ENCODE results near the gene MAP2K4. TPM values are rescaled to one million over a fixed set of nuclear protein-coding genes. Genes with fewer than 3 reads are reported as not detected.

The MAP2K4 gene
- total RNA-seq, 8 experiments from 2014 or later, result 17.6 to 90.3 (median 33.2) TPM

- no peak overlapping the region for H3K27ac ChIP-seq
- H3K4me3 ChIP-seq, result no peak overlapping the region
- H3K4me1 ChIP-seq (replicated peaks in 1 of 2), result no peaks in the 10 kb centered on the region
- no peak for ATAC-seq (replicated peaks in 6 of 8)
- in situ Hi-C loops (cut with MboI; ENCODE audit: low pct_unique_long_range_greater_than_20kb in 2 of 9, low sequenced_read_pairs in 9 of 9, unreplicated experiment in 9 of 9), result no loop called here
Measured at GRCh38 chr17:12104831-12105230, 84.2 kb downstream of the MAP2K4 start.

DNA sequence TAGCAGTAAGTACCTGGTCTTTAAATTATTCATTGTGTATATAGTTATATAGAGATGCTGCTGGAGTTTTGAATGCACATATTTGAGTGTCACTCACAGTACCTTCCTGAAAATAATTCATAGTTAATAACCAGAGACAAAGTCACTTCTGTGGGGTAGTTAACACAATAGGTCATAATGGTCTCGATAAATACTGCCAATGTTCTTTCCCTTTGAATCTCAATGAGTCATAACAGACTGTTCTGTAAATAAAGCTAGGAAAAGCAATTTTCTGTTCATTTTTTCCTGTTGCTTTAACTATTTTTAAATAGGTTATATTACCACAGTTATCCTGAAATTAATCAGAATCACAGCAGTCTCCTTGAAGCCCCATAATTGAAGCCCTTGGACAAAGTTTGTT is 87.2 kb downstream of the MAP2K4 start:
- no peak for ATAC-seq (replicated peaks in 6 of 8)
- 43 to 100% (median 100%) methylated on average over 1 of the region's 1 CpG; no CpG with 5 or more reads in 3 of the 10 experiments for WGBS, 10 experiments
- H3K27ac ChIP-seq, result no peak overlapping the region
- no peak overlapping the region for H3K4me3 ChIP-seq
- in situ Hi-C loops (cut with MboI; ENCODE audit: low pct_unique_long_range_greater_than_20kb in 2 of 9, low sequenced_read_pairs in 9 of 9, unreplicated experiment in 9 of 9), result no loop called here
- no peaks in the 10 kb centered on the region for H3K4me1 ChIP-seq (replicated peaks in 1 of 2)

GRCh38 chr17:12110906-12111305 is 90.2 kb downstream of the MAP2K4 start:
- in situ Hi-C loops (cut with MboI; ENCODE audit: low pct_unique_long_range_greater_than_20kb in 2 of 9, low sequenced_read_pairs in 9 of 9, unreplicated experiment in 9 of 9), result no loop called here
- 88 to 100% (median 100%) methylated on average over 1 to 2 of the region's 2 CpGs; no CpG with 5 or more reads in 2 of the 10 experiments for WGBS, 10 experiments
- Histone ChIP-seq H3K4me1 (replicated peaks in 1 of 2) (no peaks in the 10 kb centered on the region), H3K27ac (no peak overlapping the region), H3K4me3 (no peak overlapping the region)
- no peak for ATAC-seq (replicated peaks in 6 of 8)

DNA sequence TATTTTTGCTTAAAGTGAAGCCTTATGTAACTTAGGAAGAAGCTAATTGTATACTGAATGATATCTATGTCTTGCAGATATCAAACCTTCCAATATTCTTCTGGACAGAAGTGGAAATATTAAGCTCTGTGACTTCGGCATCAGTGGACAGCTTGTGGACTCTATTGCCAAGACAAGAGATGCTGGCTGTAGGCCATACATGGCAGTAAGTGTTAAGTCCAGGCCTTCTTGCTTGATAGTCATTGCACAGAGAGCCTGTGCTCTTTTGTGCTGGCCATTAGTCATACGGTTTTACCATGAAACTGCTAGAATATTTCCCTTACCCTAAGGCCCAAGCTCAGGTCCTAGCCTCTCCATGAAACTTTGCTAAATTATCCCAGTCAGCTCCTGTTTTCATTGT is 92.5 kb downstream of the MAP2K4 start:
- no peak overlapping the region for H3K4me3 ChIP-seq
- no peak for ATAC-seq (replicated peaks in 6 of 8)
- in situ Hi-C loops (cut with MboI; ENCODE audit: low pct_unique_long_range_greater_than_20kb in 2 of 9, low sequenced_read_pairs in 9 of 9, unreplicated experiment in 9 of 9), result no loop called here
- no peaks in the 10 kb centered on the region for H3K4me1 ChIP-seq (replicated peaks in 1 of 2)
- 83 to 100% (median 98%) methylated on average over 1 to 2 of the region's 2 CpGs; no CpG with 5 or more reads in 2 of the 10 experiments for WGBS, 10 experiments
- H3K27ac ChIP-seq, result no peak overlapping the region

- ATAC-seq (replicated peaks in 6 of 8), result no peak
- 64 to 100% (median 95%) methylated on average over 1 to 3 of the region's 3 CpGs for WGBS, 10 experiments
- no peak overlapping the region for H3K27ac ChIP-seq
- in situ Hi-C loops (cut with MboI; ENCODE audit: low pct_unique_long_range_greater_than_20kb in 2 of 9, low sequenced_read_pairs in 9 of 9, unreplicated experiment in 9 of 9), result no loop called here
- no peaks in the 10 kb centered on the region for H3K4me1 ChIP-seq (replicated peaks in 1 of 2)
- H3K4me3 ChIP-seq, result no peak overlapping the region
Measured at GRCh38 chr17:12114686-12115418, 94.2 kb downstream of the MAP2K4 start.

- Histone ChIP-seq H3K4me3 (no peak overlapping the region), H3K4me1 (replicated peaks in 1 of 2) (no peaks in the 10 kb centered on the region), H3K27ac (no peak overlapping the region)
- in situ Hi-C loops (cut with MboI; ENCODE audit: low pct_unique_long_range_greater_than_20kb in 2 of 9, low sequenced_read_pairs in 9 of 9, unreplicated experiment in 9 of 9), result no loop called here
- ATAC-seq (replicated peaks in 6 of 8), result no peak
Measured at GRCh38 chr17:12116143-12116542, 95.5 kb downstream of the MAP2K4 start.

- Histone ChIP-seq H3K4me1 (replicated peaks in 1 of 2) (no peaks in the 10 kb centered on the region), H3K4me3 (no peak overlapping the region), H3K27ac (no peak overlapping the region)
- no peak for ATAC-seq (replicated peaks in 6 of 8)
- in situ Hi-C loops (cut with MboI; ENCODE audit: low pct_unique_long_range_greater_than_20kb in 2 of 9, low sequenced_read_pairs in 9 of 9, unreplicated experiment in 9 of 9), result no loop called here
- WGBS, 10 experiments, result 68 to 100% (median 93%) methylated on average over 1 to 3 of the region's 3 CpGs
Measured at GRCh38 chr17:12118617-12119016, 97.9 kb downstream of the MAP2K4 start.

GRCh38 chr17:12122075-12122474 is 101.4 kb downstream of the MAP2K4 start:
- H3K4me1 ChIP-seq (replicated peaks in 1 of 2), result no peaks in the 10 kb centered on the region
- no peak overlapping the region for H3K4me3 ChIP-seq
- ATAC-seq (replicated peaks in 6 of 8), result peak in 3 of 8 experiments; percentile 42 to 67 (median 54)
- 21 to 100% (median 70%) methylated on average over 1 to 6 of the region's 6 CpGs for WGBS, 10 experiments
- in situ Hi-C loops (cut with MboI; ENCODE audit: low pct_unique_long_range_greater_than_20kb in 2 of 9, low sequenced_read_pairs in 9 of 9, unreplicated experiment in 9 of 9), result no loop called here
- H3K27ac ChIP-seq, result no peak overlapping the region

DNA sequence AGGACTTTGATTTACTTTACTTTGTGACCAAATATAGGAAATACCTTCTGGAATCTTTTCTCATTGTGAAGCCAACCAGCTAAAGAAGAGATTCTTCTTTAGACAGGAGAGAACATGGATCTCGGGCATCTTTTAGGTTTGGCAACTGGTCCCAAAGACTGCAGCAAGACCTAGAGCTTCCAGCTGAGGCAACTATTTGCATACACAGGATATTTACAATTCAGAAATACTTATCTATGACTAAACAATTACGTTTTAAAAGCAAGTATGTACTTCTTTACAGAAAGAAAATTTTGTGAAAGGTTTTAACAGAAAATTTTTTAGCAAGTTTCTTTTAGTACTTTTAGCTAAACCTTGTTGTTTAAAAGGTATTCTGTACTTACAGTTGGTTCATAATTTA is 106.5 kb downstream of the MAP2K4 start:
- peak in 2 of 8 experiments; percentile 88 to 89 for ATAC-seq (replicated peaks in 6 of 8)
- H3K4me1 ChIP-seq (replicated peaks in 1 of 2), result no peaks in the 10 kb centered on the region
- no peak overlapping the region for H3K27ac ChIP-seq
- in situ Hi-C loops (cut with MboI; ENCODE audit: low pct_unique_long_range_greater_than_20kb in 2 of 9, low sequenced_read_pairs in 9 of 9, unreplicated experiment in 9 of 9), result loop anchor here in 1 of 9 experiments (25.0 kb wide), 1 partner anchor 90 kb away; no protein-coding TSS in a partner anchor
- 0 to 100% (median 71%) methylated on average over 1 to 2 of the region's 2 CpGs; no CpG with 5 or more reads in 1 of the 10 experiments for WGBS, 10 experiments
- H3K4me3 ChIP-seq, result no peak overlapping the region

GRCh38 chr17:12127667-12128066 is 107.0 kb downstream of the MAP2K4 start:
- Histone ChIP-seq H3K4me3 (no peak overlapping the region), H3K27ac (no peak overlapping the region), H3K4me1 (replicated peaks in 1 of 2) (no peaks in the 10 kb centered on the region)
- WGBS, 10 experiments, result 0 to 50% (median 24%) methylated on average over 1 to 2 of the region's 2 CpGs; no CpG with 5 or more reads in 1 of the 10 experiments
- peak in 2 of 8 experiments; percentile 58 to 59 for ATAC-seq (replicated peaks in 6 of 8)
- in situ Hi-C loops (cut with MboI; ENCODE audit: low pct_unique_long_range_greater_than_20kb in 2 of 9, low sequenced_read_pairs in 9 of 9, unreplicated experiment in 9 of 9), result loop anchor here in 1 of 9 experiments (25.0 kb wide), 1 partner anchor 90 kb away; no protein-coding TSS in a partner anchor

- Histone ChIP-seq H3K4me3 (no peak overlapping the region), H3K27ac (no peak overlapping the region), H3K4me1 (replicated peaks in 1 of 2) (no peaks in the 10 kb centered on the region)
- 86 to 100% (median 96%) methylated on average over 2 to 7 of the region's 7 CpGs for WGBS, 10 experiments
- ATAC-seq (replicated peaks in 6 of 8), result no peak
- in situ Hi-C loops (cut with MboI; ENCODE audit: low pct_unique_long_range_greater_than_20kb in 2 of 9, low sequenced_read_pairs in 9 of 9, unreplicated experiment in 9 of 9), result loop anchor here in 1 of 9 experiments (25.0 kb wide), 1 partner anchor 92 kb away; no protein-coding TSS in a partner anchor
Measured at GRCh38 chr17:12128946-12129345, 108.3 kb downstream of the MAP2K4 start.

DNA sequence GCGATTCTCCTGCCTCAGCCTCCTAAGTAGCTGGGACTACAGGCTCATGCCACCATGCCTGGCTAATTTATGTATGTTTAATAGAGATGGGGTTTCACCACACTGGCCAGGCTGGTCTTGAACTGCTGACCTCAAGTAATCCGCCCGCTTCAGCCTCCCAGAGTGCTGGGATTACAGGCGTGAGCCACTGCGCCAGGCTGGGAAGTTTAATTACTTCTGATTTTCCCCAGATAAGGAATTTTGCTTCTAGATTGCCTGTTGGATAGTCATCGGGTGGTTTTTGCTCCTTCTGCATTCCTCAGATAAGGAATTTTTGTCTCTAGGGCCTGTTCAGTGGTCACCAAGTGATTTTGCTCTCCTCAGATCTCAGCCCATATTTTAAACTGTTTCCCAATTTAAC is 112.5 kb downstream of the MAP2K4 start:
- Histone ChIP-seq H3K27ac (no peak overlapping the region), H3K4me3 (no peak overlapping the region), H3K4me1 (replicated peaks in 1 of 2) (no peaks in the 10 kb centered on the region)
- WGBS, 10 experiments, result 88 to 100% (median 100%) methylated on average over 1 to 6 of the region's 6 CpGs; no CpG with 5 or more reads in 3 of the 10 experiments
- no peak for ATAC-seq (replicated peaks in 6 of 8)
- in situ Hi-C loops (cut with MboI; ENCODE audit: low pct_unique_long_range_greater_than_20kb in 2 of 9, low sequenced_read_pairs in 9 of 9, unreplicated experiment in 9 of 9), result loop anchor here in 1 of 9 experiments (25.0 kb wide), 1 partner anchor 96 kb away; no protein-coding TSS in a partner anchor

DNA sequence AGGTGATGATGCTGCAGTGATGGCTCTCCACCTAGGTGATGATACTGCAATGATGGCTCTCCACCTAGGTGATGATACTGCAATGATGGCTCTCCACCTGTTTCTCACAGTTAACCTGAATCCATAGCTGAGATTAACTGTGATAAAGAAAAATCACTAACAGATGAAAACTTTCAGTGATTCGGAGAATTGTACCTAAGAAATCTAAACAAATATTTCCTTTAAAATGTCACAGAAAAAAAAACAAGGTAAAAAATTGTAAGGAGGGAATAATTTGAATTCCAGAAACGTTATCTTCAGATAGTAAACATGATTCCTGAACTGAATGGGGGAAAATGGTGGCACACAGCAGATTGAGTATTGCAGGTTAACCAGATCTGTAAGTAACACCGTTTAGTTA is 113.4 kb downstream of the MAP2K4 start:
- H3K4me1 ChIP-seq (replicated peaks in 1 of 2), result no peaks in the 10 kb centered on the region
- H3K27ac ChIP-seq, result no peak overlapping the region
- ATAC-seq (replicated peaks in 6 of 8), result no peak
- WGBS, 10 experiments, result 68 to 100% (median 80%) methylated on average over 1 to 3 of the region's 3 CpGs
- in situ Hi-C loops (cut with MboI; ENCODE audit: low pct_unique_long_range_greater_than_20kb in 2 of 9, low sequenced_read_pairs in 9 of 9, unreplicated experiment in 9 of 9), result loop anchor here in 1 of 9 experiments (25.0 kb wide), 1 partner anchor 97 kb away; no protein-coding TSS in a partner anchor
- H3K4me3 ChIP-seq, result no peak overlapping the region

- no peak for ATAC-seq (replicated peaks in 6 of 8)
- in situ Hi-C loops (cut with MboI; ENCODE audit: low pct_unique_long_range_greater_than_20kb in 2 of 9, low sequenced_read_pairs in 9 of 9, unreplicated experiment in 9 of 9), result loop anchor here in 1 of 9 experiments (25.0 kb wide), 1 partner anchor 97 kb away; no protein-coding TSS in a partner anchor
- no peaks in the 10 kb centered on the region for H3K4me1 ChIP-seq (replicated peaks in 1 of 2)
- H3K4me3 ChIP-seq, result no peak overlapping the region
- H3K27ac ChIP-seq, result no peak overlapping the region
Measured at GRCh38 chr17:12134587-12134986, 113.9 kb downstream of the MAP2K4 start.
